ENCODE results near the gene DHX30.

DNA sequence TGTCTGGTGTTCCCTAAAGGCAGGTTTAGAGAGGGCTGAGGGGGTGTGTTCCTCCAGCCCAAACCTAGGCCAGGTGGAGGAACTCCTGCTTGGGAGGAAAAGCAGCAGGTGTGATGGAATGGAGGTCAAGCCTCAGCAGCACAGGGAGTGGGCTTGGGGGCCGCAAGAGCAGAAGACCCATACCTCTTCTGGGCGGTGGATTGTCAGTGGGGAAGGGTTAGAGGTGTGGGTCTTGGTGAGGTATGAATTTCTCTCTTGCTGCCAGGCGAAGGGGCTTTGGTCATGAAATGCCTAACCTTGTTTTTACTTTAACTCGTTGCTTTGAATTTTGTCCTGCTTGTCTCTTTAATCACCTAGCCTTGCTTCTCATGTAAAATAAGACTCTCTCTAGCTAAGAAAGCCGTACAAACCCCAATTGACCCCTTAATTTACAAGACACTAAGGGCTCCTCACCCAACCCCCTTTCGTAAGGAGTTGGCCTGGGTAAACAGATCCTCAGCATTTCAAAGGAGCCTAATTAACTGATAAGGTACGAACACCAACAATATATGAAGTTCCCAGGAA is 38.9 kb downstream of the DHX30 start:
- TF ChIP-seq, protein P1, sequence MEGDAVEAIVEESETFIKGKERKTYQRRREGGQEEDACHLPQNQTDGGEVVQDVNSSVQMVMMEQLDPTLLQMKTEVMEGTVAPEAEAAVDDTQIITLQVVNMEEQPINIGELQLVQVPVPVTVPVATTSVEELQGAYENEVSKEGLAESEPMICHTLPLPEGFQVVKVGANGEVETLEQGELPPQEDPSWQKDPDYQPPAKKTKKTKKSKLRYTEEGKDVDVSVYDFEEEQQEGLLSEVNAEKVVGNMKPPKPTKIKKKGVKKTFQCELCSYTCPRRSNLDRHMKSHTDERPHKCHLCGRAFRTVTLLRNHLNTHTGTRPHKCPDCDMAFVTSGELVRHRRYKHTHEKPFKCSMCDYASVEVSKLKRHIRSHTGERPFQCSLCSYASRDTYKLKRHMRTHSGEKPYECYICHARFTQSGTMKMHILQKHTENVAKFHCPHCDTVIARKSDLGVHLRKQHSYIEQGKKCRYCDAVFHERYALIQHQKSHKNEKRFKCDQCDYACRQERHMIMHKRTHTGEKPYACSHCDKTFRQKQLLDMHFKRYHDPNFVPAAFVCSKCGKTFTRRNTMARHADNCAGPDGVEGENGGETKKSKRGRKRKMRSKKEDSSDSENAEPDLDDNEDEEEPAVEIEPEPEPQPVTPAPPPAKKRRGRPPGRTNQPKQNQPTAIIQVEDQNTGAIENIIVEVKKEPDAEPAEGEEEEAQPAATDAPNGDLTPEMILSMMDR (IDR thresholded peaks at IDR 0.05) = no peak
- no peak for TF ChIP-seq POLR2A (IDR thresholded peaks at IDR 0.05)
